HL-60 (cell line): ENCODE data around the gene ANO9.

Experiments
- CTCF ChIP-seq: IDR thresholded peaks from one replicate; pipeline ENCODE4 v1.5.1; 2011; ENCODE audit warnings: low read length, control low read depth, inconsistent platforms; ENCODE audit not compliant: insufficient read depth
- GABPA ChIP-seq: IDR thresholded peaks from 2 replicates; pipeline ENCODE4 v1.6.1; 2012; ENCODE audit warnings: low read depth
- POLR2AphosphoS5 ChIP-seq: IDR thresholded peaks from 2 replicates; pipeline ENCODE4 v1.6.1; 2012; ENCODE audit warnings: low read depth
- REST ChIP-seq: IDR thresholded peaks from 2 replicates; pipeline ENCODE4 v1.6.1; 2012; ENCODE audit warnings: low read depth; ENCODE audit not compliant: insufficient replicate concordance

GRCh38 chr11:382081-382629, 59.7 kb downstream of the ANO9 start:
- no peak for TF ChIP-seq CTCF
- no peak for TF ChIP-seq POLR2AphosphoS5
- no peak for TF ChIP-seq GABPA
- no peak for TF ChIP-seq REST
